BE2C (cell line): Measurements from ENCODE around the gene MAP2K2.

Experiments used
- DNase-seq: peaks from one replicate; pipeline ENCODE4 v3.0.0-alpha.2; 2020
- H3K27me3 ChIP-seq: fragments of 250-450 bp; sonication (Bioruptor Pico); 2 replicates; pipeline ENCODE4 v1.5.1; 2020; ENCODE audit warnings: mild to moderate bottlenecking
- H3K36me3 ChIP-seq: fragments of 250-450 bp; sonication (Bioruptor Pico); 2 replicates; pipeline ENCODE4 v1.5.1; 2020; ENCODE audit warnings: mild to moderate bottlenecking
- H3K4me1 ChIP-seq: fragments of 250-450 bp; sonication (Bioruptor Pico); 2 replicates; pipeline ENCODE4 v1.5.1; 2020
- H3K4me3 ChIP-seq: 2 replicates; pipeline ENCODE4 v1.5.1; 2011; ENCODE audit warnings: low read depth, low read length
- H3K9me3 ChIP-seq: fragments of 250-450 bp; sonication (Bioruptor Pico); 2 replicates; pipeline ENCODE4 v1.5.1; 2020
- CTCF ChIP-seq: IDR thresholded peaks from 2 replicates; pipeline ENCODE4 v1.5.1; 2012; ENCODE audit warnings: mild to moderate bottlenecking, low read depth, low read length

Gene MAP2K2

GRCh38 chr19:4042064-4042730 lies 81.7 kb downstream of the MAP2K2 start:
- DNase-seq = peak; percentile 7
- no peak for TF ChIP-seq CTCF
- Histone ChIP-seq H3K4me1 (no peaks in the 10 kb centered on the region), H3K27me3 (no peaks in the 10 kb centered on the region), H3K4me3 (no peak overlapping the region), H3K36me3 (peaks cover 14% of the 10 kb centered on the region), H3K9me3 (no peaks in the 10 kb centered on the region)
